HCT116 (cell line): ENCODE measurements around the gene SELENON. TPM values are rescaled to one million over a fixed set of nuclear protein-coding genes. Genes with fewer than 3 reads are reported as not detected.
A peak's percentile ranks its signal among the peaks of the same experiment; 100 is the strongest.

Source experiments
- ATAC-seq: fragments of 200-7000 bp; cut with Tn5 transposase; 2 replicates; pipeline ENCODE4 v1.9.1; 2020; ENCODE audit warnings: mild to moderate bottlenecking, moderate library complexity
- BruUV-seq: library from RNA; stranded (reverse); fragments of 400-500 nt; replicated peaks from 2 replicates; lab custom pipeline; 2021; lab: Mats Ljungman, UMichigan
- CTCF ChIA-PET: fragments of 300-600 bp; sonication (Branson Sonifier 250); formaldehyde crosslinking; loops from one replicate; lab custom pipeline; 2021; ENCODE audit warnings: antibody characterized with exemption; lab: Charles Lee
- POLR2A ChIA-PET: fragments of 300-600, 350-600 bp; sonication (Branson Sonifier 250); formaldehyde crosslinking; loops from one replicate; lab custom pipeline; 2021; ENCODE audit warnings: antibody characterized with exemption; lab: Charles Lee
- RAD21 ChIA-PET, 2 experiments: fragments of 300-600 bp; sonication (Branson Sonifier 250); formaldehyde crosslinking; loops; one replicate each; lab custom pipeline; 2023; ENCODE audit warnings: low total read pairs in 2 of 2; ENCODE audit not compliant: uncharacterized antibody in 2 of 2, unreplicated experiment in 2 of 2, low non-redundant PET in 1 of 2; lab: Charles Lee
- DNase-seq: peaks from one replicate; pipeline ENCODE4 v3.0.0-alpha.2; 2010; ENCODE audit warnings: low read depth, low spot score
- H2AFZ ChIP-seq: fragments of 200-600 bp; shearing (Covaris generic), sonication (generic); 2 replicates; pipeline ENCODE4 v1.6.1; 2017; ENCODE audit warnings: low read depth, mixed run types, mixed read lengths, antibody characterized with exemption, low read length; ENCODE audit not compliant: poor library complexity, severe bottlenecking
- H3K27ac ChIP-seq: 2 replicates; pipeline ENCODE4 v1.5.1; 2012; ENCODE audit warnings: low read depth, low read length
- H3K27me3 ChIP-seq: fragments of 200-600 bp; sonication (generic); 2 replicates; pipeline ENCODE4 v1.6.1; 2016; ENCODE audit warnings: mixed run types, low read length, mixed read lengths; ENCODE audit not compliant: insufficient read depth
- H3K36me3 ChIP-seq, 2 experiments: fragments of 200-500 bp in 1 of 2; fragments of 200-600 bp in 1 of 2; sonication (Bioruptor generic) in 1 of 2; sonication (generic) in 1 of 2; 2 replicates each; pipeline versions ENCODE4 v1.5.1 to v1.6.1; 2014 to 2016; ENCODE audit warnings: low read length in 2 of 2, inconsistent platforms in 1 of 2, mixed read lengths in 1 of 2, mixed run types in 1 of 2; ENCODE audit not compliant: insufficient read depth in 2 of 2, control insufficient read depth in 1 of 2
- H3K4me1 ChIP-seq, 2 experiments: fragments of 200-600 bp in 1 of 2; sonication (generic) in 1 of 2; 2 replicates each; pipeline versions ENCODE4 v1.5.1 to v1.6.1; 2012 to 2017; ENCODE audit warnings: low read length in 2 of 2, inconsistent platforms in 1 of 2, mild to moderate bottlenecking in 1 of 2, mixed read lengths in 1 of 2, mixed run types in 1 of 2, moderate library complexity in 1 of 2; ENCODE audit not compliant: insufficient read depth in 2 of 2, control insufficient read depth in 1 of 2
- H3K4me2 ChIP-seq: fragments of 200-600 bp; sonication (generic); 2 replicates; pipeline ENCODE4 v1.6.1; 2017; ENCODE audit warnings: mixed run types, low read length, mixed read lengths
- H3K4me3 ChIP-seq, 2 experiments: fragments of 200-600 bp in 1 of 2; sonication (generic) in 1 of 2; replicated peaks in 1 of 2; 2 replicates each; pipeline ENCODE4 v1.5.1; 2011 to 2016; ENCODE audit warnings: low read length in 2 of 2, control low read depth in 1 of 2, low read depth in 1 of 2, mild to moderate bottlenecking in 1 of 2, mixed read lengths in 1 of 2, mixed run types in 1 of 2
- H3K79me2 ChIP-seq: fragments of 200-600 bp; sonication (generic); 2 replicates; pipeline ENCODE4 v1.6.1; 2017; ENCODE audit warnings: mild to moderate bottlenecking, mixed run types, low read length, moderate library complexity, mixed read lengths; ENCODE audit not compliant: insufficient read depth
- H3K9ac ChIP-seq: fragments of 200-600 bp; sonication (generic); 2 replicates; pipeline ENCODE4 v1.6.1; 2016; ENCODE audit warnings: low read length, mixed read lengths
- H3K9me2 ChIP-seq: fragments of 200-600 bp; sonication (generic), shearing (Covaris generic); 2 replicates; pipeline ENCODE4 v1.6.1; 2017; ENCODE audit warnings: mixed run types, mild to moderate bottlenecking, moderate library complexity; ENCODE audit not compliant: insufficient read depth
- H3K9me3 ChIP-seq, 2 experiments: fragments of 200-500 bp in 1 of 2; fragments of 200-600 bp in 1 of 2; sonication (Bioruptor generic) in 1 of 2; sonication (generic) in 1 of 2; 2 replicates each; pipeline ENCODE4 v1.6.1; 2014 to 2017; ENCODE audit warnings: low read length in 2 of 2, mixed read lengths in 2 of 2, inconsistent platforms in 1 of 2, low read depth in 1 of 2, mild to moderate bottlenecking in 1 of 2, mixed run types in 1 of 2, moderate library complexity in 1 of 2; ENCODE audit not compliant: control insufficient read depth in 1 of 2, insufficient read depth in 1 of 2
- H4K20me1 ChIP-seq: fragments of 200-600 bp; sonication (generic), shearing (Covaris generic); 2 replicates; pipeline ENCODE4 v1.6.1; 2017; ENCODE audit warnings: mixed run types, mild to moderate bottlenecking, moderate library complexity; ENCODE audit not compliant: insufficient read depth
- CBX3 ChIP-seq: IDR thresholded peaks from 2 replicates; pipeline ENCODE4 v1.6.1; 2012; ENCODE audit warnings: low read depth
- CEBPB ChIP-seq: IDR thresholded peaks from 2 replicates; pipeline ENCODE4 v1.6.1; 2012; ENCODE audit warnings: low read depth
- EGR1 ChIP-seq: IDR thresholded peaks from 2 replicates; pipeline ENCODE4 v1.6.1; 2012; ENCODE audit warnings: low read depth
- EZH2phosphoT487 ChIP-seq: fragments of 200-600 bp; IDR thresholded peaks from 2 replicates; pipeline ENCODE4 v1.6.1; 2018; ENCODE audit warnings: antibody characterized with exemption, borderline replicate concordance
- JUND ChIP-seq: IDR thresholded peaks from 2 replicates; pipeline ENCODE4 v1.6.1; 2012
- REST ChIP-seq: IDR thresholded peaks from 2 replicates; pipeline ENCODE4 v1.6.1; 2012; ENCODE audit warnings: low read depth
- SIN3A ChIP-seq: IDR thresholded peaks from 2 replicates; pipeline ENCODE4 v1.6.1; 2012; ENCODE audit warnings: low read depth
- YY1 ChIP-seq: IDR thresholded peaks from 2 replicates; pipeline ENCODE4 v1.6.1; 2011; ENCODE audit warnings: low read length, low read depth, moderate library complexity, mild to moderate bottlenecking; ENCODE audit not compliant: insufficient replicate concordance; ENCODE audit errors: extremely low read depth
- ZFX ChIP-seq: fragments of 450-650 bp; IDR thresholded peaks from 2 replicates; pipeline ENCODE4 v1.6.1; 2017
- intact Hi-C: fragments of 100-400 bp; cut with micrococcal nuclease; formaldehyde crosslinking; loops from 2 replicates; pipeline ENCODE4 v1.10.0; 2022
- total RNA-seq: library from RNA; stranded (reverse); gene quantifications from one replicate; pipeline ENCODE4 v1.2.1, GENCODE V29; 2021; ENCODE audit not compliant: unreplicated experiment
- TF ChIP-seq, protein P1 (sequence below): IDR thresholded peaks from 2 replicates; pipeline ENCODE4 v1.6.1; 2012

SELENON gene
- total RNA-seq, 1 experiment from 2014 or later = 85.1 TPM

DNA sequence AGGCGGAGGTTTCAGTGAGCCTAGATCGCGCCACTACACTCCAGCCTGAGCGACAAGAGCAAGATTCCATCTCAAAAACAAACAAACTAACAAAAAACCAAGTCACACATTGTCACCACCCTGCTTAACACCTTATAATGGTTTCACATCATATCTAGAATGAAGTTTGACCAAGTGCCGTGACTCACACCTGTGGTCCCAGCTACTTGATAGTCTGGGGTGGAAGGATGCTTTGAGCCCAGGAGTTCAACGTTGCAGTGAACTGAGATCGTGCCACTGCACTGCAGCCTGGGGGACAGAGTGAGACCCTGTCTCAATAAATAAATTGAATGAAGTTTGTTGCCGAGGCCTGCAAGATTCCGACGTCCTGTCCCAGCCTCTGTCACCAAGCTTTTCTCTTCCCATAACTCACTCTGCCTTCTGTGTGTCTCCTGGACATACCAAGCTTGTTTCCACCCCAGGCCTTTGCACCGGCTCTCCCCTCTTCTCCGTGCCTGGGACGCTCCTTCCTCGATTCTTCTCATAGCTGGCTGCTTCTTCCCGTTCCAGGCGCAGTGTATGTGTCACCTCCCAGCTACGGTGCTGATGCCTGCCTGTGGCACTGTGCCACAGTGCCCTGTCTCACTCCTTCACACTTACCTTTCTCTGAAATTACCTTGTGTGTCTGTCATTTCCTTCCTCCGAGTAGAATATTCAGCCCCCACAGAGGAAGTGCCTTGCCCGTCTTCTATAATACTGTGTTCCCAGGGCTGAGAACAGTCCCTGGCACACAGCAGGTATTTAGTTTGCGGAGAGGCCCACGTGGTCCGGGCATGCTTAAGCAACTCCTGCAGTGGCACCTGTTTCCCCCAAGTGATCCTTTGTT lies 3.8 kb upstream of the SELENON start:
- H3K79me2 ChIP-seq = no peaks in the 10 kb centered on the region
- H3K4me1 ChIP-seq = peaks cover 5 to 15% of the 10 kb centered on the region in 2 experiments; a peak in 3 of 4 replicates
- ChIA-PET RAD21 (no interaction called here), CTCF (interaction anchor here (1.1 kb wide), 1 partner anchor 187 kb away, joined by 3 read pairs; no protein-coding TSS in a partner anchor), POLR2A (no interaction called here)
- H3K4me2 ChIP-seq = peak overlapping the region; percentile 35; the same call in 1 of the 2 replicates
- H3K4me3 ChIP-seq = no peak overlapping the region
- no peaks in the 10 kb centered on the region for H3K9me2 ChIP-seq
- no peaks in the 10 kb centered on the region for H3K27me3 ChIP-seq
- intact Hi-C loops = loop anchor here (5.0 kb wide), 2 partner anchors 179 to 294 kb away; partner anchors contain the start of gene MAN1C1
- H3K9me3 ChIP-seq = no peaks in the 10 kb centered on the region
- BruUV-seq = no TSS peak
- peak overlapping the region; percentile 52 for H2AFZ ChIP-seq
- ATAC-seq (0 out of 2 replicates have a peak, but pooled peaks have one; percentile 2), DNase-seq (no peak)
- no peaks in the 10 kb centered on the region for H4K20me1 ChIP-seq
- H3K9ac ChIP-seq = no peak overlapping the region
- H3K27ac ChIP-seq = no peak overlapping the region
- no peaks in the 10 kb centered on the region for H3K36me3 ChIP-seq
- TF ChIP-seq SIN3A = no peak
- TF ChIP-seq YY1 = no peak
- TF ChIP-seq JUND = no peak
- TF ChIP-seq EGR1 = no peak
- TF ChIP-seq REST = no peak
- TF ChIP-seq ZFX = no peak
- no peak for TF ChIP-seq CBX3
- TF ChIP-seq CEBPB = no peak
- TF ChIP-seq, protein P1, sequence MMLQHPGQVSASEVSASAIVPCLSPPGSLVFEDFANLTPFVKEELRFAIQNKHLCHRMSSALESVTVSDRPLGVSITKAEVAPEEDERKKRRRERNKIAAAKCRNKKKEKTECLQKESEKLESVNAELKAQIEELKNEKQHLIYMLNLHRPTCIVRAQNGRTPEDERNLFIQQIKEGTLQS = no peak
- TF ChIP-seq EZH2phosphoT487 = no peak
